ENCODE measurements around the gene MARCHF10.
"Not testable (repeated sequence)": the region's sequence is repeated elsewhere in the genome, so short reads cannot be mapped to it uniquely, and the experiment has no call there.

Gene MARCHF10

DNA sequence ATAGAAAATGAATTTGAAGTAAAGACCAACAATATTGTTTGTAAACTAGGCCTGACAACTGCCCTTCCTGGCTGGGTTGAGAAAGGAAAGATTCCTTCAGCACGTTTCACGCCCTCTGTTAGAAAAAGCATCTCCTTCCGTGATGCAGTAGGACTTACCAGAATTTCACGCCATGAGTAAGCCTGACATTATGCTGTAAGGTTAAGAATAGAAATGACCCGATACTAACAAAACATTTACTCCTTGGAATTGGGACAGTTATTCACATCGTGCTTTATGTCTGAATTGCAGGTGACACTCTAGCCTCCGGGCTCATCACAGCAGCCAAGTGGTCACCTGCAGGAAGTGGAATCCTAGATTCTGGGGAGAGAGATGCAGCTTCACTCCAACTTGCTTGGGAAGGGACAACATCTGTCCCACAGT, 17.5 kb downstream of the MARCHF10 start:
- no peak for TF ChIP-seq CTCF (IDR thresholded peaks at IDR 0.05; ENCODE audit: control insufficient read depth, insufficient read depth, low read depth, low read length, missing control alignments)
- DNase-seq (ENCODE audit: low read depth), result no peak
- H3K4me3 ChIP-seq (ENCODE audit: control insufficient read depth, low read depth, low read length), result no peak overlapping the region

DNA sequence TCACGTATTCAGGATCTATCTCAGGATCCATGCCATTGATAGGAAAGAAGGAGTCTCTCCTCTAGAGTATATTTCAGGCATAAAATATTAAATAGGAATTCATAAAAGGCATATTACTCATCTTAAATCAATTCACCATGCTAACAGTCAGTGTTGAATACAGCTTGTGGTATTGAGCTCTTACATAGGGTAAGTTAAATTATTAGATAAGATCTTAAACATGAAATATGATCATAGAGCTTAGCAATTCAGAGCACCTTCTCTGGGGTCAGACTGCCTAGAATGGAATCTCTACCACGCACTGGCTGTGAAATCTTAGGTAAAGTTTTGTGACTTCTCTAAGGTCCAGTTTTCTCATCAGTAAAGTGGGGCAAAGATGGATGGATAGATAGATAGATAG, 20.7 kb downstream of the MARCHF10 start:
- H3K4me3 ChIP-seq (ENCODE audit: control insufficient read depth, low read depth, low read length), result no peak overlapping the region
- no peak for DNase-seq (ENCODE audit: low read depth)
- TF ChIP-seq CTCF (IDR thresholded peaks at IDR 0.05; ENCODE audit: control insufficient read depth, insufficient read depth, low read depth, low read length, missing control alignments), result no peak

- H3K4me3 ChIP-seq (ENCODE audit: control insufficient read depth, low read depth, low read length), result no peak overlapping the region
- DNase-seq (ENCODE audit: low read depth), result no peak
- no peak for TF ChIP-seq CTCF (IDR thresholded peaks at IDR 0.05; ENCODE audit: control insufficient read depth, insufficient read depth, low read depth, low read length, missing control alignments)
Measured at GRCh38 chr17:62786646-62787045, 21.5 kb downstream of the MARCHF10 start.

GRCh38 chr17:62785983-62786382, 22.1 kb downstream of the MARCHF10 start:
- not testable (repeated sequence) for H3K4me3 ChIP-seq (ENCODE audit: control insufficient read depth, low read depth, low read length); DNase-seq (ENCODE audit: low read depth)

- TF ChIP-seq CTCF (IDR thresholded peaks at IDR 0.05; ENCODE audit: control insufficient read depth, insufficient read depth, low read depth, low read length, missing control alignments), result no peak
- no peak for DNase-seq (ENCODE audit: low read depth)
- H3K4me3 ChIP-seq (ENCODE audit: control insufficient read depth, low read depth, low read length), result no peak overlapping the region
Measured at GRCh38 chr17:62782730-62783270, 25.3 kb downstream of the MARCHF10 start.

DNA sequence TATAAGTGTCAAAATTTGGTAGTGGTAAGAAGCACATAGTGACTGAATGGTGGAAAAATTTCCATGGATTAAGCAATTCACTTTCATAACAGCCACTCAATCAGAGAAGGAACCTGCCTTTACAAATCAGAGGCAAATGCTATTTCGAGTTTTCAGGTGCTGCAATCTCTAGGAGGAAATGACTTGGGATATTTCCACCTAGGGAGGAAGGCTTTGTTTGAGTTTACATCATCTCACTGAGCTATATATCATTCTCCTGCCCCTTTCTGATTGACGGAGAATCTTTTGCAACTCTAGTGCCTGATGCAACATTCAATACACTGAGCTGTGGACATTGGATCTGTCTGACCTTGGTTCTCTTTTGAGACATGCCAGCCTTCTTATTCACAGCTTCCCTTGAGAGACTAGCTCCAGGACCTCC, 26.3 kb downstream of the MARCHF10 start:
- no peak for TF ChIP-seq CTCF (IDR thresholded peaks at IDR 0.05; ENCODE audit: control insufficient read depth, insufficient read depth, low read depth, low read length, missing control alignments)
- no peak overlapping the region for H3K4me3 ChIP-seq (ENCODE audit: control insufficient read depth, low read depth, low read length)
- no peak for DNase-seq (ENCODE audit: low read depth)

GRCh38 chr17:62781356-62781755, 26.8 kb downstream of the MARCHF10 start:
- TF ChIP-seq CTCF (IDR thresholded peaks at IDR 0.05; ENCODE audit: control insufficient read depth, insufficient read depth, low read depth, low read length, missing control alignments), result no peak
- H3K4me3 ChIP-seq (ENCODE audit: control insufficient read depth, low read depth, low read length), result no peak overlapping the region
- no peak for DNase-seq (ENCODE audit: low read depth)
